Measurements from ENCODE around the gene SF3B4. TPM values are rescaled to one million over a fixed set of nuclear protein-coding genes. Genes with fewer than 3 reads are reported as not detected.
A peak's percentile ranks its signal among the peaks of the same experiment; 100 is the strongest.
"Not testable (repeated sequence)": the region's sequence is repeated elsewhere in the genome, so short reads cannot be mapped to it uniquely, and the experiment has no call there.

Gene SF3B4
- total RNA-seq, 1 donor from 2014 or later = 43.7 TPM

- DNase-seq (ENCODE audit: low spot score) = peak; percentile 95
Observed at GRCh38 chr1:149887456-149888246, 40.0 kb downstream of the SF3B4 start.

- DNase-seq (ENCODE audit: low spot score) = not testable (repeated sequence)
Observed at GRCh38 chr1:149887196-149887455, 40.5 kb downstream of the SF3B4 start.

GRCh38 chr1:149886396-149887195, 41.0 kb downstream of the SF3B4 start:
- DNase-seq (ENCODE audit: low spot score) = peak; percentile 97

- DNase-seq (ENCODE audit: low spot score) = not testable (repeated sequence)
Observed at GRCh38 chr1:149886121-149886395, 41.5 kb downstream of the SF3B4 start.

DNA sequence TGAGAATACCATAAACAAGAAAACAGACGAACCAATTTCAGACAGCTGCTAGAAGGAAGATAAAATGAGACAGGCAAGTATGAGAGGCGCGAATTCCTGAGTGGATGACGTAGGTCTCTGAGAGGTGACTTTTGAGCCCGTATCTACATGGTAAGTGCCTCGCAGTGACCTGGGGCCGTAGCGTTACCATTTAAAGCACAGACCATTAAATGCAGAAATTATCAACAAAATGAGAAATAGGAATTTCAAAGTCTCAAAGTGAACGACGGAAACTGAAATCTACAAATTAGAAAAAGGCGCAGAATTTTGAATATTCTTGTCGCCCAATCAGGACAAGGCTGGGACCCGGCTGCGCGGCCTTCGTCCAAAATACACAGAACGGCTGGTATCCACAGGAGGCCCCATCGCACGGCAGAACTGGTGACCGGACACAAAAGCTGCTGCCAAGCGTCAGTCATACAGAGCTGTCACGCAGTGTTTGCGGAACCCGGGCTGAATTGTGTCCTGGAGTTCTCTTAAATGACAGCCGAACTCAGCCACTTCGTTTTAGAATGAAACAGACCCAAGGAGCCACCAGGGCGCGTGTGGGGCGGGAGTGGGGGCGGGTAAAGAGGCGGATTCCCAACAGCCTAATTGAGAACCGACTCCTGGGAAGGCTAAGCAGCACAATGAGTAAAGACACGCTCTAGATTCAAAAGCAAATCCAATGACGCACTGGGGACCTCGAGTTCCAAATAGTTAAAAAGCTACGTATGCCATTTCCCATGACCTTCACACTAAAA, 42.1 kb downstream of the SF3B4 start:
- peak; percentile 89 for DNase-seq (ENCODE audit: low spot score)

DNA sequence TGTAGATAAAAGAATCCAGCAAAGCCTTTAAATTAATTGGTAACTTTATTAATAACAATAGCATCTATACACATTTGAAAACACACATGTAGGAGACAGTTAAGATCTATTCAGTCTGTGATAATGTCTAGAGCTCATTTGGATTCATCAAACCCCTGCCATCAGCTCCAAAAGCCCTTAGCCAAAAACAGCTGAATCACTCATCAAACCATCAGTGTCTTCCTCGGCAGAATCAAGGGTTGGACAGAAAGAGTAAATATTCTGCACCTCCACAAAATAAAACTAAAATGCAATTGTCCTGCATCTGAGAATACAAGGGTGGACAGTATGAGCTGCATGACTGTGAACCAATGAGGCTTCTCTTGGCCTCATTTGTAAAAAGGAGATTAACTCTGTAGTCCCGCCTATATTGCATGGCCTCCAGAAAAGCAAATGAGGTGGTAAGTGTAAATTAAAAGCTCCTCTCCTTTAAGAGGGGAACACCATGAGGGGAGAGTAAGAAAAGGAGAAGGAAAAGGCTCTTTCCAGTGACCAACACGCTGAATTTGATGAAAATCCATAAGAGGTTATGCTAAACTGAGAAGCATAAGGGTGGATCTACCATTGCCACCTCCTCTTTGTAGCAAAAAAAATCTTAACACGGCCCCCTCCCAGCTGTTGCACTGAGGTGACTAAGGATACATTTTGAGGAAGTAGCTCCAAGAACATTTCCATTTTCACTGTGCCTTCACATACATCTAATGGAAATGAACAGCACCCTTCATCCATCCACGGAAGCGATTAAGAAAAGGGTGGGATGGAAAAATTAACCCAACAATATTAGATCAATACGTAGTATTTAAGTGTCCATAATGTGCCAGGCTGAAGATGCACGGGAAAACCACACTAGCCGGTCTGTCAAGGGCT, 42.9 kb downstream of the SF3B4 start:
- no peak for DNase-seq (ENCODE audit: low spot score)

DNA sequence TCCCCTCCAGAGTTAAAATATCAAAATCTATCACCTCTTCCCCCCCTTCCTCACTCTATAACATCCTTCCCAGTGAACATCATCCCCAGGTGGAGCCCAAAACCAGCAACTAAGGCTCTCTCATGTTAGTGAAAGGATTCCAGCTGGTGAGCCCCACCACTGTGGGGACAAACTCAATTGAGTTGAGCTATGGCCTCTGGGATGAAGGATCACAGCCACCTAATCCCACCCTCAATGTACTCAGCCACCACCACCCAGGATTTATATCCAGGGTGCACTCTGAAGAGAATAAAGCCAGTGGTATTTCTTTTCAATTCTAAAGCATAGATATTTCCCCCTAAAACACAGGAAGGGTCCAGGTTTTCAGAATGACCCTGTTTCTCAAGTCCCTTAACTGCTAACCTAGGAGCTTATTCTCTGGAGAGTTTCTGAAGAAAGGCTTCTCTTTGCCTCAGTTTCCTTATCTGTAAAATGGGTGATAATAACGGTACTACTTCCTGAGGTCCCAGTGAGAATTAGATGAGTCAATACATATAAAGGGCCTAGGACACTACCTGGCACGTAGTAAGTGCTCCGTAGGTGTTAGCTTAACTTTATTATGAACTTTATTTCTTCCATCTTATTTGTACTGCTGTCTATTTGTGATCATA, 43.9 kb downstream of the SF3B4 start:
- DNase-seq (ENCODE audit: low spot score) = no peak

DNA sequence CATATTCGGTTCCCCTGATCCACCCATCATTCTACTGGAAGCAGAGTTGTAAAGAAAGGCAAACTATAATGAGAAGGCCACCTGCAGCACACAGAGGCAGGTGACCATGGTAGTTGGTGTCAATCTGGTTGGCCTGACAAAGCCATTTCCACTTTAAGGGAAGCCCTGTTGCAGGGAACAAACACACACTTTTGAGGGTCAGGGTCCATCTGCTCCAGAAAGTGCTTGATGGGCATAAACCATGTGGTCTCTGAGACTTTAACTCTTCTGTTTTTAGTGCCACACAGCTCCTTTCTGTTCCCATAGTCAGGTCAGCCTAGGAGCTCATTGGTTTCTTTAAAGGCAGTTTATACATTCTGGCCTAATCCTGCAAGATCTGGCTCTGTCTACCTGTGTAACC, 45.7 kb downstream of the SF3B4 start:
- DNase-seq (ENCODE audit: low spot score) = no peak

- no peak for DNase-seq (ENCODE audit: low spot score)
Observed at GRCh38 chr1:149879556-149879955, 48.0 kb downstream of the SF3B4 start.

GRCh38 chr1:149877211-149877946, 50.2 kb downstream of the SF3B4 start:
- no peak for DNase-seq (ENCODE audit: low spot score)

Other genes starting within 250 kb of the SF3B4 start
- 13.2 TPM for gene FCGR1A, start 145.1 kb downstream of the SF3B4 start, total RNA-seq
- gene BOLA1, start 28.2 kb downstream of the SF3B4 start, total RNA-seq = 22.8 TPM
- 3.4 TPM for gene SV2A, start 10.0 kb downstream of the SF3B4 start, total RNA-seq
- gene MTMR11, start 9.1 kb upstream of the SF3B4 start, total RNA-seq = 97.8 TPM
- 35.2 TPM for gene OTUD7B, start 82.9 kb upstream of the SF3B4 start, total RNA-seq
- gene VPS45, start 140.0 kb upstream of the SF3B4 start, total RNA-seq = 37.1 TPM
- 56.4 TPM for gene PLEKHO1, start 222.1 kb upstream of the SF3B4 start, total RNA-seq

All from mucosa of gallbladder (tissue), 1 donor.